Ascending aorta (tissue), 2 donors: Measurements from ENCODE around the gene KNDC1. TPM values are rescaled to one million over a fixed set of nuclear protein-coding genes. Genes with fewer than 3 reads are reported as not detected.

Source experiments
- DNase-seq, 2 donors: peaks; one replicate each; pipeline ENCODE4 v3.0.0-alpha.2; 2019; ENCODE audit warnings: low spot score in 2 of 2
- H3K27ac ChIP-seq, 2 donors: fragments of 200-600 bp; sonication (generic); one replicate each; pipeline ENCODE4 v1.5.1; 2016 to 2017; ENCODE audit warnings: mild to moderate bottlenecking in 1 of 2
- H3K27me3 ChIP-seq: fragments of 200-600 bp; sonication (generic); one replicate; pipeline ENCODE4 v1.5.1; 2017
- H3K36me3 ChIP-seq, 2 donors: fragments of 200-600 bp; sonication (generic); one replicate each; pipeline ENCODE4 v1.5.1; 2016
- H3K4me1 ChIP-seq, 2 donors: fragments of 200-600 bp; sonication (generic); one replicate each; pipeline ENCODE4 v1.5.1; 2016 to 2017; ENCODE audit warnings: mild to moderate bottlenecking in 1 of 2
- H3K4me3 ChIP-seq, 2 donors: fragments of 200-600 bp; sonication (generic); one replicate each; pipeline ENCODE4 v1.5.1; 2016 to 2017; ENCODE audit warnings: mild to moderate bottlenecking in 1 of 2
- H3K9me3 ChIP-seq, 2 donors: fragments of 200-600 bp; sonication (generic); one replicate each; pipeline ENCODE4 v1.5.1; 2016
- CTCF ChIP-seq, 3 experiments: fragments of 200-600 bp in 2 of 3; fragments of 450-650 bp in 1 of 3; sonication (generic) in 2 of 3; IDR thresholded peaks; one replicate each; pipeline ENCODE4 v1.5.1; 2016 to 2019; ENCODE audit warnings: antibody characterized with exemption in 3 of 3, mild to moderate bottlenecking in 1 of 3, moderate library complexity in 1 of 3
- intact Hi-C: fragments of 100-400 bp; cut with DNase I; formaldehyde crosslinking; loops from one replicate; pipeline ENCODE4 v1.15.1; 2023
- total RNA-seq: library from RNA; depleted of rRNA; stranded (reverse); fragments of >200 nt; gene quantifications from one replicate; pipeline ENCODE4 v1.1.0, GENCODE V29; 2016

The KNDC1 gene
- total RNA-seq, 1 donor from 2014 or later: 0.21 TPM

GRCh38 chr10:133114726-133115452 is 45.1 kb upstream of the KNDC1 start:
- Histone ChIP-seq H3K4me1 (no peaks in the 10 kb centered on the region), H3K27me3 (no peaks in the 10 kb centered on the region), H3K36me3 (no peaks in the 10 kb centered on the region), H3K4me3 (no peak overlapping the region), H3K27ac (no peak overlapping the region), H3K9me3 (no peaks in the 10 kb centered on the region)
- DNase-seq: no peak
- intact Hi-C loops: no loop called here
- no peak for TF ChIP-seq CTCF (IDR thresholded peaks at IDR 0.05)

- Histone ChIP-seq H3K4me1 (no peaks in the 10 kb centered on the region), H3K27ac (no peak overlapping the region), H3K4me3 (no peak overlapping the region), H3K9me3 (no peaks in the 10 kb centered on the region), H3K27me3 (no peaks in the 10 kb centered on the region), H3K36me3 (no peaks in the 10 kb centered on the region)
- no peak for TF ChIP-seq CTCF (IDR thresholded peaks at IDR 0.05)
- DNase-seq: no peak
- intact Hi-C loops: no loop called here
Observed at GRCh38 chr10:133115453-133115842, 44.6 kb upstream of the KNDC1 start.

GRCh38 chr10:133115976-133116375 is 44.0 kb upstream of the KNDC1 start:
- DNase-seq: no peak
- no peak for TF ChIP-seq CTCF (IDR thresholded peaks at IDR 0.05)

GRCh38 chr10:133116455-133116854 is 43.6 kb upstream of the KNDC1 start:
- H3K9me3 ChIP-seq: no peaks in the 10 kb centered on the region
- no peak overlapping the region for H3K4me3 ChIP-seq
- H3K27me3 ChIP-seq: no peaks in the 10 kb centered on the region
- no peaks in the 10 kb centered on the region for H3K36me3 ChIP-seq
- intact Hi-C loops: no loop called here
- no peak for TF ChIP-seq CTCF (IDR thresholded peaks at IDR 0.05)
- no peaks in the 10 kb centered on the region for H3K4me1 ChIP-seq
- no peak for DNase-seq
- H3K27ac ChIP-seq: no peak overlapping the region

More at GRCh38 chr10:133115976-133116375, 44.0 kb upstream of the KNDC1 start:
- Histone ChIP-seq H3K4me3 (no peak overlapping the region), H3K36me3 (no peaks in the 10 kb centered on the region), H3K4me1 (no peaks in the 10 kb centered on the region), H3K9me3 (no peaks in the 10 kb centered on the region), H3K27ac (no peak overlapping the region), H3K27me3 (no peaks in the 10 kb centered on the region)
- intact Hi-C loops: no loop called here

GRCh38 chr10:133117036-133117687 is 42.9 kb upstream of the KNDC1 start:
- Histone ChIP-seq H3K36me3 (no peaks in the 10 kb centered on the region), H3K4me1 (no peaks in the 10 kb centered on the region), H3K4me3 (no peak overlapping the region), H3K27me3 (no peaks in the 10 kb centered on the region), H3K9me3 (no peaks in the 10 kb centered on the region), H3K27ac (no peak overlapping the region)
- no peak for TF ChIP-seq CTCF (IDR thresholded peaks at IDR 0.05)
- no peak for DNase-seq
- intact Hi-C loops: no loop called here
